Testis (tissue), 2 donors: Measurements from ENCODE around the gene SLC34A3.

Experiments used
- POLR2A ChIP-seq: fragments of 450-650 bp; IDR thresholded peaks from one replicate; pipeline ENCODE4 v1.6.1; 2017; ENCODE audit warnings: antibody characterized with exemption, mild to moderate bottlenecking, moderate library complexity
- TF ChIP-seq, protein P1 (sequence below), 3 experiments: fragments of 450-650 bp in 2 of 3; fragments of 200-600 bp in 1 of 3; sonication (generic) in 1 of 3; IDR thresholded peaks; one replicate each; pipeline ENCODE4 v1.5.1; 2016 to 2019; ENCODE audit warnings: antibody characterized with exemption in 3 of 3, mild to moderate bottlenecking in 2 of 3, moderate library complexity in 1 of 3

DNA sequence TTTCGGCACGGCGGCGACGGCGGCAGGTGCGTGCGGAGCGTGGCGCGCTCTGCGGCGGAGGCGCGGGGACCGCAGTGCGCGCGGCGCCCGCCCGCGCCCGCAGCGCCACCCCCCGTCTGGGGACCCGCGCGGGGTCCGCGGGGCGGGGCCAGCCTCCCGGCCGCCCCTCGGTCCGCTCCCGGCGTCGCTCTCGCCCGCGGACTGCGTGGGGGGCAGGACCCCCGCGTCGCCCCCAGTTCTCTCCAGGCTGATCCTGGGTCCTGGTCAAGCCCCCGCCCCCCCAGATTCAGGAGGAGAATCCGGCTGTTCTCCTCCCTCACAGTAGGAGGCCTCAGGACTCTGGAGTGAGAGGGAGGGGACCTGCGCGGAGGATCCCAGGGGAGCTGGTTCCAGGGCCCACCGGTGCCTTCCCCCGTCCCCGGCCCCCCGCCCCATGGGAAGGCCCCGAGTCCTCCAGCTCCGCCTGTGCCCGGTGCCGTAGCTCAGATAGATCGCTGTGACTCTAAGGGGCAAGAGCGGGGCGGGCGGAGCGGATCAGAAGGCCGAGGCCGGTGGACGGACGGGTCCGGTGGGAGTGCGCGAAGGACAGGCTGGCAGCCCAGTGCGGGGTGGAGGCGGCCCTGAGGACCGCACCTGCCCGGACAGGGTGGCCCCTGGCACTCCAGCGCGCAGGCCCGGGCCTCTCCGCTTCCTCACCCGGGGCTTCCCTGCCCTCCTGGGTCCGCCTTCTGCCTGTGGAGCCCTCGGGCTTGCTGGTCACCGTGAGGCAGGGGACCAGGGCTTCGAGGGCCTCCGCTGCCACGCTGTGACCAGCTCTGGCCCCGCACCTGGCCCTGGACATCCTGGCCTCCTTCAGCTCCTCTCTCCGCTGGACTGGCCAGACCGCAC, 8.3 kb upstream of the SLC34A3 start, which contains the start of gene RNF208:
- TF ChIP-seq, protein P1, sequence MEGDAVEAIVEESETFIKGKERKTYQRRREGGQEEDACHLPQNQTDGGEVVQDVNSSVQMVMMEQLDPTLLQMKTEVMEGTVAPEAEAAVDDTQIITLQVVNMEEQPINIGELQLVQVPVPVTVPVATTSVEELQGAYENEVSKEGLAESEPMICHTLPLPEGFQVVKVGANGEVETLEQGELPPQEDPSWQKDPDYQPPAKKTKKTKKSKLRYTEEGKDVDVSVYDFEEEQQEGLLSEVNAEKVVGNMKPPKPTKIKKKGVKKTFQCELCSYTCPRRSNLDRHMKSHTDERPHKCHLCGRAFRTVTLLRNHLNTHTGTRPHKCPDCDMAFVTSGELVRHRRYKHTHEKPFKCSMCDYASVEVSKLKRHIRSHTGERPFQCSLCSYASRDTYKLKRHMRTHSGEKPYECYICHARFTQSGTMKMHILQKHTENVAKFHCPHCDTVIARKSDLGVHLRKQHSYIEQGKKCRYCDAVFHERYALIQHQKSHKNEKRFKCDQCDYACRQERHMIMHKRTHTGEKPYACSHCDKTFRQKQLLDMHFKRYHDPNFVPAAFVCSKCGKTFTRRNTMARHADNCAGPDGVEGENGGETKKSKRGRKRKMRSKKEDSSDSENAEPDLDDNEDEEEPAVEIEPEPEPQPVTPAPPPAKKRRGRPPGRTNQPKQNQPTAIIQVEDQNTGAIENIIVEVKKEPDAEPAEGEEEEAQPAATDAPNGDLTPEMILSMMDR (IDR thresholded peaks at IDR 0.05), result no peak
- TF ChIP-seq POLR2A, result no peak
